ENCODE results near the gene NCMAP.

The NCMAP gene

GRCh38 chr1:24575905-24576587, 20.2 kb downstream of the NCMAP start:
- DNase-seq: no peak

GRCh38 chr1:24578846-24579245, 23.0 kb downstream of the NCMAP start:
- DNase-seq: no peak

DNA sequence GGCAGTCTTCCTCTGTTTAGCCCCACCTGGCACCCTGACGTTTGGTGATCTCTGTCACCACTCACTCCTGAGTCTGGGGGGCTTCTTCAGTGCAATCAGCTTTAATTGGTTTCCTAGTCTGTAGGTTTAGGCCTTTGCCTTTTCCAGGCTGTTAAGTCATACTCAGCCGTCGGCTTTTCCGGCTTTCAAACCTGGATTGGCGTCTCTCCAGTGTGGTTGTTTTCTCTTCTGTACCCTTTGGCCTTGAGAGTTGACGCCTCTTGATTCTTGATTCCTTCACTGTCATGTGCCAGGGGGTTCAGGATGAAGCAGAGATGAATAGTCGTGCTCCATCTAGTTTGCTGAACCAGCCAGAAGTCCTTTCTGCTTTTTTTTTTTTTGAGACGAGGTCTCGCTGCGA, 24.9 kb downstream of the NCMAP start:
- no peak for DNase-seq

DNA sequence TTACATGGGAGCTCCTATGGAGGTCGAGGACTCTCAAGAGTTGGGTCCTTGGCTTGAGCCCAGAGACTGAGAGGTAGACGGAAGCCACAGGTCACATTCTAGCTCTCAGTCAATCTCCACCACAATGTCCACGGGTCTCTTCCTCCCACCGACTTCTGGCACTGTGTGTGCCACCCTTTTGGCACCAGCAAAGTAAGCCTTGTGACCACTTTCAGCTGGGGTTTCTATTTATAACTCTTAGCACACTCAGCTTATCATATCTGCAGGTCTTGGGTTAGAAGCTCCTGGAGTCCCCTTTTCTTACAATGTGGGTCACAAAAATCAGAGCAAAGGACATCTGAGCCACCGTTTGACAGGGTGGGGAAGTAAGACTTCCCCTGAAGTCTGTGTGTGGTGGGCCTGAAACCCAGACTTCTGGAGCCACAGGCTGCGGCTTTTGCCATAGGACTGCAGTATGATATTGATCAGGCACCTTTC, 28.3 kb downstream of the NCMAP start:
- no peak for DNase-seq

GRCh38 chr1:24586119-24586518, 30.2 kb downstream of the NCMAP start:
- DNase-seq: no peak

GRCh38 chr1:24586970-24587820, 31.3 kb downstream of the NCMAP start:
- DNase-seq: peak; percentile 11 to 54

GRCh38 chr1:24588573-24588972, 32.7 kb downstream of the NCMAP start:
- DNase-seq: no peak

DNA sequence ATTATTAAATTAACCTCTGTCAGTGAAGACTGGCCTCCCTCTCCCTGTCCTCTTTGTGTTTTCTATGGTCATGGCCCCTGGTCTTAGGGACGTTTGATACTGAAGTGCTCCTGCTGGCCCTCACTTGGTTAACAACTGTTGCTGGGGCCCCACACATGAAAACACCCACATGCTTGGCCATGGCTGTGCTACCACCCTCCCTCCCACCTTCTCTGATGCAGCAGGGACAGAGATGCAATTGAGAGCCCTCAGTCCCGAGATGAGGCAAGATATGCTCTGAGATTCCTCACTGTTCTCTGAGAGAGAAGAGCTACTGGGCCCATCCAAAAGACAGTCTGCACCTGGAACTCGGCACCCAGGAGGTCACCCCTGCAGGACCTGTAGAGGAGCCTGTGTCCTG, 33.3 kb downstream of the NCMAP start:
- no peak for DNase-seq

GRCh38 chr1:24591781-24592180, 35.9 kb downstream of the NCMAP start:
- no peak for DNase-seq

- no peak for DNase-seq
These were observed 38.4 kb downstream of the NCMAP start for GRCh38 chr1:24594328-24594598.

DNA sequence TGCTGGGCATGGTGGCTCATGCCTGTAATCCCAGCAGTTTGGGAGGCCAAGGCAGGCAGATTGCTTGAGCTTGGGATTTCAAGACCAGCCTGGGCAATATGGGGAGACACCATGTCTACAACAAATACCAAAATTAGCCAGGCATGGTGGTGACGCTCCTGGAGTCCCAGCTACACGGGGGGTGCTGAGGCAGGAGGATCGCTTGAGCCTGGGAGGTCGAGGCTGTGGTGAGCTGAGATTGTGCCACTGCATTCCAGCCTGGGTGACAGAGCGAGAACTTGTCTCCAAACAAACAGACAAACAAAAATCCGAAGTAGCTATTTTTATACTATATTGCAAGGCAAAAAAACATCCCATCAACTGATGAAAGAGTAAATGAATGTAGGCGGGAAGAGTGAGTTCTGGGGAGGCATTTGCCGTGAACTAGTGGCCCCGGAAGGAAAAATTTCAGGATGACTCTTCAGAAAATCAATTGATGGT, 40.6 kb downstream of the NCMAP start:
- no peak for DNase-seq

DNA sequence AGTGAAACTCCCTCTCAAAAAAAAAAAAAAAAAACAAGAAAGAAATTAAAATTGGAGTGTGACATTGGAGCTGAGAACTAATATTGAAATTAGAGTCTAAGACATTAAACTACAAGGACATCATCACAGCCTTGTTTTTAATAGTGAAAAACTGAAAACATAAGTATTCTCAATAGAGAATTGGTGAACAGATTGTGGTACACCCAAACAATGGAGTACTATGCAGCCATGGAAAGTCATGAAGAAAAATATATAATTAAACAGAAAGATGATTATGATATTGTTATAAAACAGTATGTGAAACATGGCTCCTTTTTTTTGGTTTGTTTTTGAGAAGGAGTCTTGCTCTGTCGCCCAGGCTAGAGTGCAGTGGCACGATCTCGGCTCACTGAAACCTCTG, 43.4 kb downstream of the NCMAP start:
- no peak for DNase-seq

DNA sequence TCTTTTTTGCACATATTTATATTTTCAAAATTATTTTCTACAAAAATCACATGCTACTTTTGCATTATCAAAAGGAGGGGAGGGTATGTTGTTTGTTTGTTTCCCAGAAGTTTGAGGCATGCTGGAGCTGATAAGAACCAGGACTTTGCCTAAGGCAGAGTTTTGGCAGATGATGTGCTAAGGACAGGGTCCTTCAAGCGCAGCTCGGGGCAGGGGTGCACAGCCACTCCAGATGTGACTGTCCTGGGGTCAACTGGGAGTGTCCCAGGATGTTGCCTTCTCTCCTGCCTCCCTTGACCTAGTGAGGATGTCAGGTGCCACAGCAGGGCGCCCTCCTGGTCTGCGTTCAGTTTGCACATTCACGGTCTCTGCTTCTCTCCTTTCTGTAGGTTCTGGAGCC, 44.7 kb downstream of the NCMAP start:
- no peak for DNase-seq

GRCh38 chr1:24605534-24606295, 49.8 kb downstream of the NCMAP start:
- no peak for DNase-seq

DNA sequence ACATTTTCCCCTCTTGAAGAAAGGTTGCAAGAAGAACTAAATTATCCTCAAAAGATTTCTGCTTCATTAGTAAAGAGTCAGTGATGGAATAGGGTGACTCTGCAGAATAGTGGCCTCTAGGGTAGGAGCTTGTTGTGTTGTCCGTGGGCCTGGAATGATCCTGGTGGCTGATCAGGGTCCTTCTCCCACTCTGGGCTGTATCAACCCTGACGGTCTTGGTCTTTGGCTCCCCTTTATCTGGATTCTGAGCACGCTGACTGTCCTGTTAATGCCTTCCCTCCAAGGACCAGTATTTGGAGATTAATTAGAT, 50.4 kb downstream of the NCMAP start:
- no peak for DNase-seq

- DNase-seq: no peak
These were observed 50.7 kb downstream of the NCMAP start for GRCh38 chr1:24606621-24607020.

GRCh38 chr1:24609949-24610517, 54.1 kb downstream of the NCMAP start:
- no peak for DNase-seq

- DNase-seq: no peak
These were observed 63.5 kb downstream of the NCMAP start for GRCh38 chr1:24619376-24619775.

DNA sequence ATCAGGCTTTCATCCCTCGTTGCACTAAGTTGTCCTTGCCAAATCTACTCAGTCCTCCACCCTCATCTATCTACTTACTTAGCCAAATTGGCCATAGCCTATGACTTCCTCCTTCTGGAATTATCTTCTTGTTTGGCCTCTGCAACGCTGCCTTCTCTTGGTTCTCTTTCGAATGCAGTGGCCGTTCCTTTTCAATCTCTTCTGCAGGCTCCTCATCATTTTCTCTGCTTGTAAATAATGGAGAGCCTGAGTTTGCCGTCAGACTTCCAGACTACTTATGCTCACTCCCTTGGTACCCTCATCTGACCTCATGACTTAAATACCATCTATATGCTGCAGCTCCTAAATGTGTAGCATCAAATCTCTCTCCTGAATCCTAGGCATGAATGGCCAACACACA, 64.8 kb downstream of the NCMAP start:
- no peak for DNase-seq

GRCh38 chr1:24621121-24621520, 65.2 kb downstream of the NCMAP start:
- no peak for DNase-seq

GRCh38 chr1:24622218-24622617, 66.3 kb downstream of the NCMAP start:
- no peak for DNase-seq

DNA sequence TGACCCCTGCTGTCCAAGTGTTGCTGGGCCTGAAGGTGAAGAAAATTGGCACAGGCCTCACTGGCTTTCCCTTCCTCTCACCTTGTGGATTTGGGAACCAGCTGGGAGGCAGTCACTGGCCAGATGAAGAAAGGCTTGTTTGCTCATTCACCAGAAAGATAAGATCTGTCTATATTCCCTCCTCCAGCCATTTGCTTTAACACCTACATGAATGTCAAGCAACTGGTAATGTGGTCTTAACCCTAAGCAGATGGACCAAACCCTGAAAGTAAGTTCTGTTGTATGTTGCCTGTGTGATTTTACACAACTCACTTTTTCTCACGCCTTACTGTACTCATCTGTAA, 76.9 kb downstream of the NCMAP start:
- DNase-seq: no peak

GRCh38 chr1:24635195-24635843, 79.4 kb downstream of the NCMAP start:
- DNase-seq: no peak

Data from stimulated activated CD4-positive, alpha-beta T cell treated with anti-CD3 and anti-CD28 coated beads, Interleukin-2, amount 100 ng/mL, for 24 hours (primary cell).